ENCODE data around the gene LAMA3.

DNA sequence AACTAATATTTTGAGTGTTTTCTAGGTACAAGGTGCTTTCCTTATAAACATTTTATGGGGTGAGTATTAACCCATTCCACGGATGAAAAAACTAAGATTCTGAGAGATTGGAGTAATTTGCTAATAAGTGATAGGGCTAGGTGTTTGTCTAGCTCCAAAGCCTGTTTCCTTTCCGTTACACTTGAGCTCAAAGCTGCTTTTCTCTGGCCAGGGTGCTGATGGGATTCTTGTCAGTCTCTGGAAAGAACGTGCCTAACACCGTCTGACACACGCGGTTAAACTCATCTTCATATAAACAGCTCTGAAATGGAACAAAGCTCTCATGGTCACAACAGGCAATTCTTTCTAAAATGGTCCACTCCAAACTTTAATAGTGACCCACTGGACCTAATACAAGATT is 24.6 kb upstream of the LAMA3 start:
- TF ChIP-seq, protein P1, sequence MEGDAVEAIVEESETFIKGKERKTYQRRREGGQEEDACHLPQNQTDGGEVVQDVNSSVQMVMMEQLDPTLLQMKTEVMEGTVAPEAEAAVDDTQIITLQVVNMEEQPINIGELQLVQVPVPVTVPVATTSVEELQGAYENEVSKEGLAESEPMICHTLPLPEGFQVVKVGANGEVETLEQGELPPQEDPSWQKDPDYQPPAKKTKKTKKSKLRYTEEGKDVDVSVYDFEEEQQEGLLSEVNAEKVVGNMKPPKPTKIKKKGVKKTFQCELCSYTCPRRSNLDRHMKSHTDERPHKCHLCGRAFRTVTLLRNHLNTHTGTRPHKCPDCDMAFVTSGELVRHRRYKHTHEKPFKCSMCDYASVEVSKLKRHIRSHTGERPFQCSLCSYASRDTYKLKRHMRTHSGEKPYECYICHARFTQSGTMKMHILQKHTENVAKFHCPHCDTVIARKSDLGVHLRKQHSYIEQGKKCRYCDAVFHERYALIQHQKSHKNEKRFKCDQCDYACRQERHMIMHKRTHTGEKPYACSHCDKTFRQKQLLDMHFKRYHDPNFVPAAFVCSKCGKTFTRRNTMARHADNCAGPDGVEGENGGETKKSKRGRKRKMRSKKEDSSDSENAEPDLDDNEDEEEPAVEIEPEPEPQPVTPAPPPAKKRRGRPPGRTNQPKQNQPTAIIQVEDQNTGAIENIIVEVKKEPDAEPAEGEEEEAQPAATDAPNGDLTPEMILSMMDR (conservative IDR thresholded peaks at IDR 0.05): no peak
- TF ChIP-seq ZFX (IDR thresholded peaks at IDR 0.05): no peak

Measured in C4-2B (cell line).